T follicular helper cell (primary cell): Measurements from ENCODE around the gene P2RX1.

Source experiments
- DNase-seq: peaks from one replicate; pipeline ENCODE4 v3.0.0-alpha.2; 2020; ENCODE audit warnings: low read depth

The P2RX1 gene

DNA sequence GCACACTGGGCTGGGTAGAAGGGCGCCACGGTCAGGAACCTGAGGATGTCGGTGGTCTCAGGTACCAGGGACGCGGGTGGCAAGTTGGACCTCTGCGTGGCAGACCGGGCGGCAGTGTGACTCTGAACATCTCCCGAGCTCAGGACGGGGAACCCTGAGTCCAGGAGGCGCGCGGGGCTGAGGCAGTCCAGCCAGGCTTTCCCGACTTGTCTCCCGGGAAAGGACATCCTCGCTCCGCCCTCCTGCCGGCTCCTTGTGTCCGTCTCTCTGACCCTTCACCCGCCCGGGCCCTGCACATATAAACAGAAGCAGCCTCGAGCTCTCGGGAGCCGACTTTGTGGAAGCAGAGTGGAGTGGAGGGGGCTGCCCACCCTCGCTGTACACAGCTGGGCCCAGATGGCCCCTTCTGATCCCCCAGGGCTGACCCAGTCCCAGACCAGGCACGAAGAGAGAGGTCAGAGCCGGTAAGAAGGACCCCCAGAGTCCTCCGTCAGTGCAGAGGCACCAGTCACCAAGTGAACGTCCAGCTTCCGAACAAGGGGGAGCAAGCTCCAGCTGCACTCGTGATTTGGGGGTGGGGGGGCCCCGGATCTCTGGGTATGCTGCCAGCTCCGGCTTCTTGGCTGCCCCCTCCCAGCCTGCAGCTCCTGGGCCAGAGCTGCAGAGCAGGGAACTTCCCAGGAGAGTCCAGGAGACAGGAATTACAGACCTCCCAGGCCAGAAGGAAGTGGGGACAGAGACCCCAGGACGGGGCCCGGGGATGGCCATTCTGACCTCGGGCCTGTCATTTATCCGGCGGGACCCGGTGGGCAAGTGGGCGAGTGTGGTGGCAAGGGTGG, 8.5 kb upstream of the P2RX1 start:
- no peak for DNase-seq

DNA sequence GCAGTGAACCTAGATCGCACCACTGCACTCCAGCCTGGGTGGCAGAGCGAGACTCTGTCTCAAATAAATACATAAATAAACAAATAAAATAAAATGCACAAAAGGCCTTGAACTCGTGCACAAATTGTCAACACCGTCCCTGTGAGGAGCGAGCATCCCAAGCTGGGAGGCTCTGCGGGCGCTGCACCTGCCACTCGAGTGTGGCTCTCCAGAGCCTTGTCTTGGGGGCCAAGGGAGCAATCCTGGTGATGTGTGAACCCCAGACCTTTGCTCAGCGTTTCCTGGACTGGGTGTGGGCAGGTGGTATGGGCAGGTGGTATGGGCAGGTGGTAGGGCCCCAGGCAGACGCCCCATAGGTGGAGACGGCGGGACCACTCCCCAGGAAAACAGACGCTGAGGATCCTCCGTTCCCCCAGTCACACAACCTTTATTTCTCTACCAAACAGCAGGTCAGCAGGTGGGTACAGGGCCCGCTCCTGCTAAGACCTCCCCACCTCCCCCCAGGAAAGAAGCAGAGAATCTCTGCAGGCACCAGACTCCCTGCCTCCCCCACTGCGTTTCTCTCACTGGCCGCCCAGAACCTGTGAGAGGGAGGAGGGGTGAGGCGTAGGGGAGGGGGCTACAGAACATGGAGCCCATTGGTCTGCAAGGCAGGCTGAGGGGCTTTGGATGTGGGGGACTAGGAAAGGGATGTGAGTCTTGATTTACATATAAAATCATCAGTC, 7.4 kb upstream of the P2RX1 start:
- no peak for DNase-seq

DNA sequence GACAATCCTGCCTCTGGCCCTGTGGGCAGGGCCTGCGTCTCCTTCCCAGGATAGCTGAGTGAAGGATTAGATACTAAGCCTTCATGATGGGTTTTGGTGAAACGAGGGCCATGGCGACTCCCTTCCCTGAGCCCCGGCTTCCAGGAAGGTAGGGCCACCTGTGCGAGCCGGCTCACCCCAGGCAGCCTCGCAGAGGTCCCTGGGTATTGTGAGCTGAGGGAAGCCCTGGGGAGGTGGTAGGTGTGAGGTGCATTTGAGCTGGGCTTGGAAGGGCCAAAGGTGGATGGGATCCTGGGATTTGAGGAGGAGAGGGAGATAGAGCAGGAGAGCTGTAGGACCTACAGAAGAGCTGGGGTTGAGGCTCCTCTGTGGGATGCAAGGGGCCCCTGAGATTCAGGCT, 6.5 kb upstream of the P2RX1 start:
- DNase-seq: no peak

DNA sequence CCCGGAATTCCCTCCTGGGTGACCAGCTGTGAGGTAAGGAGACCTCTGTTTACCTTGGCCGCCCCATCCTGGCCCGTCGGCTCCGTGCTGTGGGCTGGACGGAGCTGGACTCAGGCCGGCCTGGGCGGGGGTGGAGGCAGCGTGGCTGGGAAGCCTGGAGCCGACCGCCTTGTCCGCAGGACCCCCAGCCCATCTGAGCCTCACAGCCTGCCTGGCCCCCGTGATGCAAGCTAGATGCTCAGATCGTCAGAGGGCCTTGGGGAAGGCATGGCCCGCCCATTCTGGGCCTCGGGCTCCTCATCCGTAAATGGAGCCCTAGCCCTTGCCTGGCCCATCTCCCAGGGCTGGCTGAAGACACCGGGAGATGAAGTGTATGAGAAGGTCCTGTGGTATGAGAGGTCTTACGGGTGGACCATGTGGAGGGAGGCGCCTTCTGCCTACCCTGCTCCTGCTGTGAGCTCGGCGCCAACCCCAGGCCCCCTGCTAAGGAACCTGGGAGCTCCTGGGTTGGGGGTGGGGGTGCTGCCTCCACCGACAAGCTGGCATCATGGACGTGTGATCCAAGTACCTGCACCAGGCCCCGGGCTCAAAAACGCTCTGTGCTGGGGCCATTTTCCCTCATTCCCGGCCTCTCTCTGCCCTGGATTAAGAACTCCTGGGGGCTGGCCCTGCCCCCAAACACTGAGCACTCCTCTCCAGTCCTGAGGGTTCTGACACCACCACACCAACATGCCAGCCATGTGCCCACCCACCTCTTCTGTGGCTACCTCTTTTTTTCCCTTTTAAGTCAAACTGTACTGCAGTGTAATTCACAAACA, 5.4 kb upstream of the P2RX1 start:
- no peak for DNase-seq

DNA sequence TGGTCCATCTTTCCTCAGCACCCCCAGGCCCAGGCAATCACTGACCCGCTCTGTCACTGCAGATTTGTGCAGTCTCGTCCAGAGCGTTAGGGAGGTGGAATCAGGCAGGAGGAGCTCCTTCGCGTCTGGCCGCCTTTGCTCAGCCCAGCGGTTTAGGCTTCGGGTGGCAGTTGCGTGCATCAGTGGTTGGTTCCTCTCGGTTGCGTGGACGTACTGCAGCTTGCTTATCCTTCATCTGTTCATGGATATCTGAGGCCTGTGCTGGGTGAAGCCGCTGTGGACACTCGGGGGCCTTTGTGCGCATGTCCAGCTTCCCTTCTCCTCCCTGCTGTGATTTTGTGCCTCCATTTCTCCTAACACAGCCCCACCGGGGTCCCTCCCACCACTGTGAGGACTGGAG, 4.7 kb upstream of the P2RX1 start:
- DNase-seq: no peak

DNA sequence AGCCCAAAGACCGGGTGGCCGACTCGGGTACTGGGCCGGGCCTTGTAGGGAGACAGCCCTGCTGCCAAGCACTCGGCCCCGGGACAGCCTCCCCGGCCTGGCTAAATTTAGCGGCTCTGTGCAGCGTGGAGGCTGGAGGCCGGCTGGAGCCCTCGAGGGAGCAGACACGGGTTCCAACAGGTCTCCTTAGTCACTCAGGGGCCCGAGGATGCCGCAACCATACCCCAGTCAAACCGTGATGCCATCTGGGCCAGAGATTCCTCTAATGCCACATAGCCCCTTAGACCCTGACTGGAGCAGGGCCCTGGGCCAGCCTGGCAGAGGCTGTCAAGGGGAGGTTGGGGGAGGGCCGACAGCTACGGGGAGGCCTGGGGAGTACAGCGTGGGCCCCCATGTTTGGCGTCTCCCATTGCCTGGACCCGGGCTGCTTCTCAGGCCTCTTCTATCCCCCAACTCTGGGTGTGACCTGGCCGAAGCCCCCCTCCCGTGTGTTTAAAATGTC, 2.9 kb upstream of the P2RX1 start:
- no peak for DNase-seq

DNA sequence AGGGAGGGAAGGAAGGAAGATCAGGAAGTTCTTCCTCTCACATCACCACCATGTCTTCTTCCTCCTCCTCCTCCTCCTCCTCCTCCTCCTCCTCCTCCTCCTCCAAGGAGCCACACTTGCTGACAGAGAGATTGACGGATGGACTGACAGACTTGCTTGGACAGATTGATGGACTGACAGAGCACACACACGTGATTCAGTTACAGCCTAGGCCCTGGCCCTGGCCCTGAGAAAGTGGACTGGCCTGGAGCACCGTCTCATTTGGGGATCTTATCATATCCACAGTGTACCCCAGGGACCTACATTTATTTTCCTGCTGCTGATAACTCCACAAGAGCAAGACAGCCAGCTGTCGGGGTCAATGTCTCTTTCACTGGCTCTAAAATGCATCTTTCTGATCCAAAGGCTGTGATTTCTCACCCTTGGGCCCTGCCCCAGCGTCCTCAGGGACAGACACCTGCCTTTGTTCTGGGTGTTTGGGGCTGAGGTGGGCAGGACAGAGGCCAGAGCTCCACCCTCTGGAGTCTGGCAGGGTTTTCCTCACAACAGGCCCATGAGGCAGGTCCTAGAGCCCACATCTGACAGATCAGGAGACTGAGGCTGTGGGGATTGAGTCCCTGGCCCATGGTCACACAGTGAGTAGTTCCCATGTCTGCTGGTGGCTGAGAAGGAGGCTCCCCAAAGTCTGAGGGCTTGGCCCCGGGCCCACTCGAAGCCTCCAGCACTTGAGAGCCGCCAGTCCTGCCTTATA, 2.3 kb upstream of the P2RX1 start:
- no peak for DNase-seq

DNA sequence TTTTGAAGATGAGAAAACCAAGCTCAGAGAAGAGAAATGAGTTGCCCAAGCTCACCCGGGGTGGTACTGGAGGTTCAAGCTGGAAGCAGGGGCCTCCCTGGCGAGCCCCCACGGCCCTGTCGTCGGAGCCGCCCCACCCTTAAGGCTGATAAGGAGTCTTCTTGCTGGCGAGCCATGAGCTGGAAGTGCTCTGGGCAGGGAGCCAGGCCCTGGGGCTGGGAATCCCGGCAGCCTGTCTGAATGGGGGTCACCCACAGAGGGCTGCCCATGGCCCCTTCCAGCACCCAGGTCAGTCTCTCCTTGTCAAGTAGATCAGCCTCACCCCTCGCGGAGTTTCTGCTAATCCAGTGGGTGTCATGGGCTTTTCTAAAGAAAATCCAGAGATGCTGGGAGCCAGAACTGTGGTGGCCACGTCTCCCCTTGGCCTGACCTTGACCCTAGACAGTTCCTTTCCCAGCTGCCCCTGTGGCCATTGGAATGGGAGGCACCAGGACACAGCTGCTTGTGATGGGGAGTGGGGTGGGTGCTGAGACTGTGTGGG, 1.2 kb upstream of the P2RX1 start:
- DNase-seq: no peak

DNA sequence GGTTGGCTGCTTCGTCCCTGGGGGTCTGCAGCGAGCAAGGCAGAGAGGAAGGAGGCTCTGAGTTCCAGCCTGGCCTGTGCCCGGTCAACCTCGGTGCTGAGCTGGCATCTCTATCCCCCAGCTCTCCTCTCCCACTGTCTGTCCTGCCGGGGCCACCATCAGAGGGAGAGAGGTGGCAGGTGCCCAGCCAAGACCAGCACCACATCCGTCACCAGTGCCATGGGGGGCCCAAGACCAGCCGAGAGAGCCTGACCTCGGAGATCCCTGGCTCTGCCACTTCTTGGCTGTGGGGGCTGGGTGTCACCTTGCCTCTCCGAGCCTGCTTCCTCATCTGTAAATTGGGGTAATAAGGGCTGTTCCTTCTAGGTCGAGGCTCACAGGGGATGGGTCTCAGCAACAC, 560 bp upstream of the P2RX1 start:
- DNase-seq: no peak

DNA sequence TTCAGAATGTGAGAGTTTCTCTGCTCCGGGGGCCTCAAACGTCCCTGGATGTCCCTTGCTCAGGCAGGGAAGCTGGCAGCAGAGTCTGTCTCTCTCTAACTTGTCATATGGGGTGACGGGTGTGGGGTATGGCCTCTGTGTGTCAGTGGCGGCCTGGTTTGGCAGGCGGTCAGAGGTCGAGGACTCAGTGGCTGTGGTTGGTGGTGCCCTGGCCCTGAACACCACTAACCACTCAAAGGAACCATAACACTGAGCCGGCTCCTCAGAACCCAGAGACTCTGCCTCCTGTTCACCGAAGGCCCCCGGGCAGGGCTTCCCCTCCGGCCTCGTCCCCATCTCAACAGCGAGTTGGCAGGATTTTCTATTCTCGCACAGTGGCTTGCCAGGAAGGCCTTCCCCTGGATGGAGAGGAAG, 677 bp downstream of the P2RX1 start:
- no peak for DNase-seq

DNA sequence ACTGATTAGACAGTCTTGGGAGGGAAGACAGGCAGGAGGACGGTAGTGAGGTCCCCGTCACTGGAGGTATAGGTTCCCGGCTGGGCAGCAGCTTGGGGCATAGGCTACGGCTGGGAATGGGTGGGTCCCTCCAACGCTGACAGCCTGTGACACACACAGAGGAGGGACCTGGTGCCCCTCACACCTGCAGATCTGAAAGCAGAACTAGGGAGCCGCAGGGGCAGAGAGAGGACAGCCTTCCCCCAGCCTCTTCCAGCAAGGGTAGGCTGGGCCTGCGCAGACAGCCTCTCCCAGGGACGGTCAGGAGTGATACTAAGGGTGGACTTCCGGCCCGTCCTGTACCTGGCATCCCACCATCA, 2.0 kb downstream of the P2RX1 start:
- no peak for DNase-seq

DNA sequence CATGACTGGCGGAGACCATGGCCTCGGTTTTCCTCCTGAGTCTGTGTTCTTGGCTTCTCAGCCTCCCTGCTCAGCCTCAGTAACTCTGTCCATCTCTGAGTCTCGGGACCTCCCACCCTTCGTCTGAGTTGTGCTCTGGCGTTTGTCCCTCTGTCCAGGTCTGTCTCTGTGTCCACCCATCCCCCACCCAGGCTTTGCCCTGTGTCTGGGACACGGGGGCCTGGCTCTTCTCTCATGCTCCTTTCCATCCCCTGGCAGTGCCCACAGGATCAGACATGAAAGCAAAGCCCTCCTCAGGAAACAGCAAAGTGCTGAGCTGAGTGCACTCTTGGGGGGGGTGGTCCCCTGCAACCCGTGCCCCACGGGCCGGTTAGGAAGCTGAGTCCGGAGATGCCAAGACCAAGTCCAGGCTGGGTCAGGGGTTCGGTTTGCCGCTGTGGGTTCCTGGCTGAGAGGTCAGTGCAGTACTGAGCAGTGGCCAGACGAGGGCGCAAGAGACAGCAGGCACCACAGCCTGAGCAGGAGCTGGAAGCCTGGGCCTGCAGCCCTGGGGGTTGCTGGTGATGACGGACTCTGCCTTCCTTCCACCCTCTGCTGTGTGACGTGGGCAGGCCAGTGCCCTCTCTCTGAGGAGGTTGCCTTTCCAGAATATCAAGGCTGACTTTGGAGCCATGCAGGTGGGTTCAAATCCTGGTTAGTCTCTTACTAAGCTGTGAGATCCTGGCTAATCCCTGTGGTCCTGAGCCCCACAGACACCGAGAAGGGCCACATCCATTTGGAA, 2.5 kb downstream of the P2RX1 start:
- DNase-seq: peak; percentile 66

DNA sequence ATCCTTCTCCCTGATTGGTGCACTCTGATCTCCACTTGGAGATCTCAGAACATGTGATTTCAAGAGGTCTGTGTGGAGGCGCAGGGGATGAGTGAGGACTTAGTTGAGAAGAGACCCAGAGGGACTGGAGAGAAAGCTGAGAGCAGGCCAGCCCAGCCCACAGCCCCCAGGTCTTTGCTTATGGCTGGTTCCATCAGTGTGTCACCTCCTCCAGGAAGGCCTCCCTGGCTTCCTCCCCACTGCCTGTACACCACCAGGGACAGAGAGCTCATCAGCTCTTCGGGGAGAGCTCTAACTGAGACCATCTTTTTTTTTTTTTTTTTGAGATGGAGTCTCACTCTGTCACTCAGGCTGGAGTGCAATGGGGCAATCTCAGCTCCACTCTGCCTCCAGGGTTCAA, 3.4 kb downstream of the P2RX1 start:
- no peak for DNase-seq

DNA sequence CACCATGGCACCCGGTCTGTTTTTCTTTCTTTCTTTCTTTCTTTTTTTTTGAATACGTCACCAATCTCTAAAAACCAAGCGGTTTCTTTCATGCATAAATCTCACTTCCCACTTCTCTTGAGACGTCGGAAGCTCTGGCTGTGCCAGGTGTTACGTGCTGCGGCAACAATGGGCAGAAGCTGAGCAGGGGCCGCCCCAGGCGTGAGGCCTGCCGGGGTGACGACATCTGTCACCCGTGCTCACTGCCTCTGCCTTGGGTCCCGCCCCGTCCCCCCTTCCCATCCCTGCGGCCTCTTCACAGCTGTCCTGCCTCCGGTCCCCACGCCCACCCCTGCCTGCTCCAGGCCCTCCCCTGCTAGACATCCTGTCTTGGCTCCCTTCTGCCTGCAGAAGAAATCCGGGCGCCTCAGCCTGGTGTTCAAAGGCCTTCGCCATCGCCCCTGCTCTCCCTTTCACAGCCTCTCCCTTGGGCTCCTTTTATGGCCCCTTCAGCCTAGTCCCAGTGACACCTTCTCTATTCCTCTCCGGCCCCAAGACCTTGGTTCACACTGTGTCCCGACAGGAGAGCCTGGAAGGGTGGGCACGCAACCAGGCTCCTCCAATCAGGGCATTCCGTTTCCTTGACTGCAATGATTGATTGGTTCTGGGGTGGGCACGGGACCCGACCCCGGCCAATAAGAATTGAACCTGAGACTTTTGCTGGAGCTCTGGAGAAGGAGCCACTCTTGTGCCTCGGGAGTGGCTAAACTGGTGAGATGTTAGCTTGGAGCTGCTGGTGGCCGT, 4.8 kb downstream of the P2RX1 start:
- DNase-seq: peak; percentile 63

DNA sequence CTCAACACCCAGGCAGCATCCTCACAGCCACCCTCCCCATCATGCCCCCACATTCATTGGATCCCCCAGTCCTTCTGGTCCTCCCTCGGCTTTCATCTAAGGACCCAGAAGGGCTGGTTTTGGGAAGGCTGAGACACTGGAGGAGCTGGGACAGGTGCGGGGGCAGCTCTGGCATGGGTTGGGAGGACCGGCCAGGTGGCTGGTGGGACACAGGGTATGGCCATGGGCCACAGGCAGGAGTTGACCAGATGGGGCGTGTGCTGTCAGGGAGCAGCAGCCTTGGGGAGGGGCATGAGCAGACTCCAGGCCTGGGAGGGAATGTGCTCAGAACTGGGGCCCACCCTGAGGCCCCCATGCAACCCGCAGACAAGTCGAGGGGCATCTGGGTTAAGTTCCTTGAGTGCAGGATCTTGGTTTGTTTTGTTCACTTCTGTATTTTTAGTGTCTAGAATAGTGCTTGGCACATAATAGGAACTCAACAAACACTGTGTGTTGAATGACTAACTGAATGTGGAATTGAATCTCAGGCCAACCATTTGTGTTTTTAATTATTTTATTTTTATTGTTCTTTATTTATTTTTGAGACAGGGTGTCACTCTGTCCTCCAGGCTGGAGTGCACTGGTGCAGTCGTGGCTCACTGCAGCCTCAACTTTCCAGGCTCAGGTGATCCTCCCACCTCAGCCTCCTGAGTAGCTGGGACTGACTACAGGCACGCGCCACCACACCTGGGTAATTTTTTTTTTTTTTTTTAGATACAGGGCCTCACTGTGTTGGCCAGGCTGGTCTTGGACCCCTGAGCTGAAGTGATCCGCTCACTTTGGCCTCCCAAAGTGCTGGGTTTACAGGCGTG, 5.6 kb downstream of the P2RX1 start:
- no peak for DNase-seq

DNA sequence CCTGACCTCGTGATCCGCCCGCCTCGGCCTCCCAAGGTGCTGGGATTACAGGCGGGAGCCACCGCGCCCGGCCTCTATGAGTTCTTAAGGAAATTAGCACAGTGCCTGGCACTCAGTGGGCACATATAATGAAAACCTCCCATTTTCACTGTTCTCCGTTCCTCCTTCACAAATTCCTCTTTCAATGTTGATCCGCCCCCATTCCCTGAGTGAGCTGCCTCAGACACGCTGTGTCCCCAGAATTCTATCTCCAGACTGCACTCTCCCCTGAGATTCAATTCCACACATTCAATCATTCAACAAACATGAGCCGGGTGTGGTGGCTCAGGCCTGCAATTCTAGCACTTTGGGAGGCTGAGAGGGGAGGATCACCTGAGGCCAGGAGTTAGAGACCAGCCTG, 7.0 kb downstream of the P2RX1 start:
- no peak for DNase-seq

DNA sequence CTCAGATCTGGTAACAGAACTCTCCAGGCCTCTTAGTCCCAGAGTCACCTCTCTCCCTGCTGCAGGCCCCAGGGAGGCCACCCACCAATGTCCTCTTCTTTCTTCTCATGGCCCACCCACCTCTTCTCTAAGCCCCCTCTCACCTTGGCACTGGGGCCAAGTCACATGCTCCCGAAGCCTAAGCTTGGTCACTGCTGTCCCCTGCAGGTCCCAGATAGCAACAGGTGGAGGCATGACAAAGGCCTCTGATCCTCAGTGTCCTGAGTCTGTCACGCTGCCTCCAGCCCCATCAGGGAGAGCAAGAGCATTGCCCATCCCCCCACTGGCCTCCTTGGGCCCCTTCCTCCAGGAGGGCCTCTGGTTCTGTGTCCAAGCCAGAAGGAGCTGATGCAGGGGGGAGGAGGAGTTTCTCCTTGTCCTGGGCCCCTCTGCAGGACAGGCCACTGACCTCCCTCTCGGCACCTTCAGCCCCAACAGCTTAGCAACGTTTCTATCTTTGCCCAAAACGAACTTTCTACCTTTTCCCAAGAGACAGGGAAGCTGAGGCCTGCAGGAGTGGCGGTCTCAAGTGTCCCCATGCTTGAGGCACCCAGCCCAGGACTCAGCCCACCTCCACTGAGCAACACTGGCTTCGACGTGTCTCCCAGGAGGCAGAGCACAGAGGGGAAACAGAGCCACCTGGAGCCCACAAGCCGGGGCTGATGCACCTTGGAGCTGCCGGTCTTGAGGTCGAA, 8.6 kb downstream of the P2RX1 start:
- no peak for DNase-seq

DNA sequence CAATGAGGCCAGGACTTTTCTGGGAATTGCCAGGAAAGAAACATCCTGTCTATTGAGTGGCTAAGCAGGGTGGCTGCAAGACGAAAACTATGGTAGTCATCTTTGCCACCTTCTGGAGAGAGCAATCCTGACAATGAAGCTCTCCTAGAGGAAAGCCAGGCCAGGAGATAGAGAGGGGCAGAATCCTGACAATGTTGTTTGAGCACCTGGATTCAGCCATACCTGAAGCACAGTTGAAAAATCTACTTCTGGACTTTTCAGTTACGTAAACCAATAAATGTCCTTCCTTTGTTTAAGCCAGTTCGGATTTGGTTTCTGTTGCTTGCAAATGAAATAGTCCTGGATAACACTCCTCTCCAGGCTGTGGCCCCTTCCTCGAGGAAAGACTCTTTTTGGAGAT, 9.4 kb downstream of the P2RX1 start:
- no peak for DNase-seq
